GM18505 (cell line): ENCODE data around the gene TTC7B.

Experiments used
- ATAC-seq: cut with Tn5 transposase; IDR thresholded peaks from one replicate; pipeline ENCODE4 v1.9.1; 2021; ENCODE audit not compliant: unreplicated experiment
- POLR2A ChIP-seq: IDR thresholded peaks from 4 replicates; pipeline ENCODE4 v1.6.1; 2011; ENCODE audit warnings: borderline replicate concordance; ENCODE audit not compliant: insufficient read depth, insufficient read length; ENCODE audit errors: extremely low read depth

The TTC7B gene

DNA sequence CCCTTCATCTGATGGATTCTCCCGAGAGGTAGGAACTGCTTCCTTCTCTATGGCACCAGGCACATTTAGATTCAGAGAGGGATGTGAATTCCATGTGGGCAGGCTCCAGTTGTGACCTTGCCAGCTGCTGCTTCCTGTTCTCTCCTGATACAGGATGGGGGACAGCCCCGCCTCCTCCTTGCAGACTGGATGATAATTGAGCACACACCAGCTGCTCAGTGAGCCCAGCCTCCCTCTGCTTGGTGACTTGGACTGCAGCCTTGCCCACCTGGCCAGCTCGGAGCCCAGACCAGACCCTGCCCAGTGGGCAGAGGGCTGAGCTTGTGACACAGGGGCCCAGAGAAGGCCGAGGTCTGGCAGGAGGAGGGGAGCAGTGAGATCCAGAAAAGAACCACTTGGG is 329.2 kb downstream of the TTC7B start:
- no peak for TF ChIP-seq POLR2A
- ATAC-seq: no peak

DNA sequence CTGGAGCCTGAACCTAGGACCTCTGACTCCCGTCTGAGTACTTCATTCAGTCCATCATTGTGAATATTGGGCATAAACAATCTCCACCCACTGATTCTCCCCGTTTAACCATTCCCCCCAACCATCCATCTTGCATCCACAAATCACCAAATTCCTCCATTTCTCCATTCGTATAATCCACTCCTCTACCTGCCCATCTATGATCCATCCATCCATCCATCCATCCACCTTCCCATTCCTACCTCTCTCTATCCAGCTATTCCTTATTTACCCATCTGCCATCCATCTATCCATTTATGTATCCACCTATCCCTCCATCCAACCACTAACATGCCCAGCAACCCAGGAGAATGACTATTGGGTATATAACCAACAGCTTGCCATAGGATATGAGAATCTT is 331.9 kb downstream of the TTC7B start:
- no peak for TF ChIP-seq POLR2A
- ATAC-seq: no peak

DNA sequence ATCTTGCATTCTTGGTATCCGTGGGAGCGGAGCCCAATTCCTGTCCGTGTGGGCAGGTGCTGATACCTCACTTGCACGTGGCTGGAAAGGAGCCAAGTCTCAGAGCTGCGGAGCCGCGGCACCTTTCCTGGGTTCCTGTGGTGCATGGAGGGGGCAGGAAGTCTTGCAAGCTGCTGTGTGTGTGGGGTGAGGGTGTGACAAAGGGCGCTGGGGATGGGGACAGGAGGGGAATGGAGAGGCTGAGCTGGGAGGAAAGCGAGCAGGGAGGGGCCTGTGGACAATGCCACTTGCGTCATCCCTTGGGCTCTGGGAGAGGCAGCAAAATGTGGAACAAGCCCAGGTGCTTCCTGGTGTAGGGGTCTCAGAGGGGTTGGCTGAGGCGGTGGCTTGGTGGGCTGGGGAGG is 332.7 kb downstream of the TTC7B start:
- no peak for ATAC-seq
- no peak for TF ChIP-seq POLR2A

DNA sequence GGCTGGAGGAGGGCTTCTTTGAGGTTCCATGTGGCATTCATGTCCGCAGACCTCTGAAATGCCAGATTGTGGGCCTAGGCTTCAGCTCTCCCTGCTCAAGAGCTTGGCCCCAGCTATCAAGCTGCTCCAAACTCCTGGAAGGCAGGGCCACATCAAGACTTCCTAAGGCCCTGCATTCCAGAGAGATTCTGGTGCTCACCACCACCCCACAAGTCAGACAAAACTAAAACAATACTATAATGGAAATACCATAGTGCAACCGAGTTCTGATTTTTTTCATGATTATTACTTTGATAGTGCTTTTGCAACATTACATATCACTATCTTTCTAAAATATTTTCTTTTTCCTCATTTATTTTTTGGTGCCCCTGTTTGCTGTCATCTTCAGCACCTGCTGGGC is 333.1 kb downstream of the TTC7B start:
- TF ChIP-seq POLR2A: no peak
- ATAC-seq: no peak

DNA sequence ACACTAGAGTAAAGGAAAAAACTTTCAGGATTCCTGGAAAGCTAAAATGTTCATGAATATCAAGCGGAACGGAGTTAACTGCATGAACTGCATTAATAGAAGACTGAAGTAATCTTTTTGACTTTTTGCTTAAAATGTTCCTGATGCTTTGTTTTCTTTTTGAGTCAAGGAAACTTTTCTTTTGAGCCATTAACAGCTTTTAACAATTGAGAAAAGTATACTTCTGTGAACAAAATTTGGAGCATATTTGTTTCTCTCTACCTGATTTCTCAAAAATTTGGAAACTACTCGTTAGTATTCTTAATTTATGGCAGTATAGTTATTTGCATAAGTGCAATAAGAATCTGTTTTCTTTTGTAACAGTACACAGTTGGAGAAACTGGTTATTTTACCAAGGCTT is 340.9 kb downstream of the TTC7B start:
- TF ChIP-seq POLR2A: no peak
- ATAC-seq: no peak
